K562 (cell line): ENCODE measurements around the gene RNF214. TPM values are rescaled to one million over a fixed set of nuclear protein-coding genes. Genes with fewer than 3 reads are reported as not detected.

Source experiments
- ATF7 ChIP-seq: fragments of 450-650 bp; IDR thresholded peaks from 2 replicates; pipeline ENCODE4 v1.7.1; 2014; ENCODE audit warnings: mild to moderate bottlenecking, moderate library complexity
- HMG20B ChIP-seq: fragments of 250-450 bp; sonication (Bioruptor Pico); IDR thresholded peaks from 2 replicates; pipeline ENCODE4 v1.5.0; 2021; ENCODE audit warnings: mild to moderate bottlenecking
- ILK ChIP-seq: fragments of 450-650 bp; IDR thresholded peaks from 2 replicates; pipeline ENCODE4 v1.6.1; 2016; ENCODE audit warnings: missing genetic modification characterization, low read depth, mild to moderate bottlenecking, missing compliant biosample characterization, moderate library complexity, borderline replicate concordance
- KAT7 ChIP-seq: sonication (generic); formaldehyde crosslinking; IDR thresholded peaks from 2 replicates; pipeline ENCODE4 v1.8.0; 2022; ENCODE audit warnings: missing genetic modification reagents, mild to moderate bottlenecking, borderline replicate concordance
- PTBP1 ChIP-seq: fragments of 200-400 bp; formaldehyde crosslinking; IDR thresholded peaks from 2 replicates; pipeline ENCODE4 v1.6.1; 2017; ENCODE audit warnings: low read depth, low read length
- RNF2 ChIP-seq: sonication (generic); IDR thresholded peaks from 2 replicates; pipeline ENCODE4 v1.6.1; 2016
- TAF15 ChIP-seq: fragments of 200-400 bp; formaldehyde crosslinking; IDR thresholded peaks from 2 replicates; pipeline ENCODE4 v1.6.1; 2017; ENCODE audit warnings: mild to moderate bottlenecking, low read depth, low read length, moderate library complexity
- ZKSCAN3 ChIP-seq: fragments of 250-450 bp; sonication (Bioruptor Pico); IDR thresholded peaks from 2 replicates; pipeline ENCODE4 v1.4.0; 2020
- ZNF232 ChIP-seq: sonication (generic); formaldehyde crosslinking; IDR thresholded peaks from 2 replicates; pipeline ENCODE4 v1.8.0; 2022; ENCODE audit warnings: mild to moderate bottlenecking, missing genetic modification reagents
- polyA plus RNA-seq, 8 experiments: library from polyadenylated mRNA; depleted of rRNA in 4 of 8; stranded (reverse) in 5 of 8; unstranded in 3 of 8; fragments of >200 nt; fragmentation: Nextera tagmentation in 2 of 8; fragmentation: Illumina TruSeq in 1 of 8; extraction: Ambion mirVana in 2 of 8; extraction: Trizol in 1 of 8; gene quantifications; 2 replicates each; pipeline versions ENCODE4 v1.2.1 to v1.2.3, GENCODE V29; 2011 to 2014; ENCODE audit warnings: inconsistent platforms in 1 of 8, missing spikeins in 1 of 8
- total RNA-seq, 7 experiments: library from RNA; depleted of rRNA in 6 of 7; stranded (reverse); fragments of >200 nt in 6 of 7; fragmentation: Illumina TruSeq in 2 of 7; extraction: Trizol in 2 of 7; gene quantifications; 2 replicates each; pipeline versions ENCODE4 v1.2.1 to v1.2.3, GENCODE V29; 2011 to 2021; ENCODE audit warnings: low replicate concordance in 1 of 7
- TF ChIP-seq, protein P1 (sequence below): fragments of 450-650 bp; IDR thresholded peaks from 2 replicates; pipeline ENCODE4 v1.7.0; 2016; ENCODE audit warnings: borderline replicate concordance
- TF ChIP-seq, protein P2 (sequence below), 2 experiments: fragments of 450-650 bp; formaldehyde crosslinking in 1 of 2; IDR thresholded peaks; 2 replicates each; pipeline versions ENCODE4 v1.4.0 to v1.6.1; 2014 to 2020; ENCODE audit warnings: mild to moderate bottlenecking in 2 of 2, borderline replicate concordance in 1 of 2, low read depth in 1 of 2
- TF ChIP-seq, protein P3 (sequence below): fragments of 450-650 bp; IDR thresholded peaks from 2 replicates; pipeline ENCODE4 v1.6.1; 2018; ENCODE audit warnings: mild to moderate bottlenecking, low read depth; ENCODE audit not compliant: partially characterized antibody
- TF ChIP-seq, protein P4 (sequence below), 2 experiments: fragments of 450-650 bp; IDR thresholded peaks; 2 replicates each; pipeline ENCODE4 v1.6.1; 2016
- TF ChIP-seq, protein P5 (sequence below): IDR thresholded peaks from 2 replicates; pipeline ENCODE4 v1.6.1; 2014; ENCODE audit warnings: antibody characterized with exemption

RNF214 gene
- total and polyA plus RNA-seq, 9 of the 15 experiments (the other 6 are each of a cell fraction or from before 2014, with no cell fraction given) = 6.6 to 24.8 (median 11.9) TPM

DNA sequence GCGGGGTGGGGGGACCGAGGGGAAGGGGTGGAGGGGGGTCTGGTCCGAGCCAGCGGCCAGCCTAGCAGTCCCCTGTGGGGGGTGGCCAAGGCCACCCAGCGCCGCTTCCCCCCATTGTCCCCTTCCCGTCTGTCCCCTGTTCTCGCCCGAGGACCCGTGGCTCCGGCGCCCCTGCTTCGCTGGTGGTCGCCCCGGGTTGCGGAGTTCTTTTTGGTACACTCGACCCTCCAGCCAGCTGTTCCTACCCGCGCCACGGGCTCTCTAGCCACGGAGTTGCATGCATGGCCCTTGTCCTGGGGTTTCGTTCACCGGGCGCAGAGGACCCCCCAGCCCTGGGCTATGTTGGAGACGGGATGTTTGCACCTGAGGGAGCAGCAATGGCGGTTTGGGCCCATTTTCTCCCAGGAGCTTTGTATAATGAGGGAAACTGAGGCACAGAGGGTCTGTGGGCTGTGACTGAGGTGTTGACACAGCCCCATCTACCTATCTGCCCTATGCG, 489 bp downstream of the RNF214 start (continued):
- TF ChIP-seq ILK (tag) = no peak
- no peak for TF ChIP-seq TAF15
- no peak for TF ChIP-seq KAT7 (CRISPR knock-in tag)
- TF ChIP-seq, protein P1, sequence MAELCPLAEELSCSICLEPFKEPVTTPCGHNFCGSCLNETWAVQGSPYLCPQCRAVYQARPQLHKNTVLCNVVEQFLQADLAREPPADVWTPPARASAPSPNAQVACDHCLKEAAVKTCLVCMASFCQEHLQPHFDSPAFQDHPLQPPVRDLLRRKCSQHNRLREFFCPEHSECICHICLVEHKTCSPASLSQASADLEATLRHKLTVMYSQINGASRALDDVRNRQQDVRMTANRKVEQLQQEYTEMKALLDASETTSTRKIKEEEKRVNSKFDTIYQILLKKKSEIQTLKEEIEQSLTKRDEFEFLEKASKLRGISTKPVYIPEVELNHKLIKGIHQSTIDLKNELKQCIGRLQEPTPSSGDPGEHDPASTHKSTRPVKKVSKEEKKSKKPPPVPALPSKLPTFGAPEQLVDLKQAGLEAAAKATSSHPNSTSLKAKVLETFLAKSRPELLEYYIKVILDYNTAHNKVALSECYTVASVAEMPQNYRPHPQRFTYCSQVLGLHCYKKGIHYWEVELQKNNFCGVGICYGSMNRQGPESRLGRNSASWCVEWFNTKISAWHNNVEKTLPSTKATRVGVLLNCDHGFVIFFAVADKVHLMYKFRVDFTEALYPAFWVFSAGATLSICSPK = no peak
- TF ChIP-seq, protein P2, sequence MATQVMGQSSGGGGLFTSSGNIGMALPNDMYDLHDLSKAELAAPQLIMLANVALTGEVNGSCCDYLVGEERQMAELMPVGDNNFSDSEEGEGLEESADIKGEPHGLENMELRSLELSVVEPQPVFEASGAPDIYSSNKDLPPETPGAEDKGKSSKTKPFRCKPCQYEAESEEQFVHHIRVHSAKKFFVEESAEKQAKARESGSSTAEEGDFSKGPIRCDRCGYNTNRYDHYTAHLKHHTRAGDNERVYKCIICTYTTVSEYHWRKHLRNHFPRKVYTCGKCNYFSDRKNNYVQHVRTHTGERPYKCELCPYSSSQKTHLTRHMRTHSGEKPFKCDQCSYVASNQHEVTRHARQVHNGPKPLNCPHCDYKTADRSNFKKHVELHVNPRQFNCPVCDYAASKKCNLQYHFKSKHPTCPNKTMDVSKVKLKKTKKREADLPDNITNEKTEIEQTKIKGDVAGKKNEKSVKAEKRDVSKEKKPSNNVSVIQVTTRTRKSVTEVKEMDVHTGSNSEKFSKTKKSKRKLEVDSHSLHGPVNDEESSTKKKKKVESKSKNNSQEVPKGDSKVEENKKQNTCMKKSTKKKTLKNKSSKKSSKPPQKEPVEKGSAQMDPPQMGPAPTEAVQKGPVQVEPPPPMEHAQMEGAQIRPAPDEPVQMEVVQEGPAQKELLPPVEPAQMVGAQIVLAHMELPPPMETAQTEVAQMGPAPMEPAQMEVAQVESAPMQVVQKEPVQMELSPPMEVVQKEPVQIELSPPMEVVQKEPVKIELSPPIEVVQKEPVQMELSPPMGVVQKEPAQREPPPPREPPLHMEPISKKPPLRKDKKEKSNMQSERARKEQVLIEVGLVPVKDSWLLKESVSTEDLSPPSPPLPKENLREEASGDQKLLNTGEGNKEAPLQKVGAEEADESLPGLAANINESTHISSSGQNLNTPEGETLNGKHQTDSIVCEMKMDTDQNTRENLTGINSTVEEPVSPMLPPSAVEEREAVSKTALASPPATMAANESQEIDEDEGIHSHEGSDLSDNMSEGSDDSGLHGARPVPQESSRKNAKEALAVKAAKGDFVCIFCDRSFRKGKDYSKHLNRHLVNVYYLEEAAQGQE (IDR thresholded peaks at IDR 0.05; ENCODE audit: borderline replicate concordance) = no peak
- TF ChIP-seq, protein P2 (CRISPR knock-in tag; IDR thresholded peaks at IDR 0.05; ENCODE audit: low read depth) = 0 out of 2 replicates have a peak, but pooled peaks have one; percentile 41
- TF ChIP-seq ATF7 = no peak
- TF ChIP-seq, protein P3, sequence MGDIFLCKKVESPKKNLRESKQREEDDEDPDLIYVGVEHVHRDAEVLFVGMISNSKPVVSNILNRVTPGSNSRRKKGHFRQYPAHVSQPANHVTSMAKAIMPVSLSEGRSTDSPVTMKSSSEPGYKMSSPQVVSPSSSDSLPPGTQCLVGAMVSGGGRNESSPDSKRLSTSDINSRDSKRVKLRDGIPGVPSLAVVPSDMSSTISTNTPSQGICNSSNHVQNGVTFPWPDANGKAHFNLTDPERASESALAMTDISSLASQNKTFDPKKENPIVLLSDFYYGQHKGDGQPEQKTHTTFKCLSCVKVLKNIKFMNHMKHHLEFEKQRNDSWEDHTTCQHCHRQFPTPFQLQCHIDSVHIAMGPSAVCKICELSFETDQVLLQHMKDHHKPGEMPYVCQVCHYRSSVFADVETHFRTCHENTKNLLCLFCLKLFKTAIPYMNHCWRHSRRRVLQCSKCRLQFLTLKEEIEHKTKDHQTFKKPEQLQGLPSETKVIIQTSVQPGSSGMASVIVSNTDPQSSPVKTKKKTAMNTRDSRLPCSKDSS = no peak
- no peak for TF ChIP-seq ZKSCAN3
- no peak for TF ChIP-seq PTBP1
- TF ChIP-seq, protein P4, sequence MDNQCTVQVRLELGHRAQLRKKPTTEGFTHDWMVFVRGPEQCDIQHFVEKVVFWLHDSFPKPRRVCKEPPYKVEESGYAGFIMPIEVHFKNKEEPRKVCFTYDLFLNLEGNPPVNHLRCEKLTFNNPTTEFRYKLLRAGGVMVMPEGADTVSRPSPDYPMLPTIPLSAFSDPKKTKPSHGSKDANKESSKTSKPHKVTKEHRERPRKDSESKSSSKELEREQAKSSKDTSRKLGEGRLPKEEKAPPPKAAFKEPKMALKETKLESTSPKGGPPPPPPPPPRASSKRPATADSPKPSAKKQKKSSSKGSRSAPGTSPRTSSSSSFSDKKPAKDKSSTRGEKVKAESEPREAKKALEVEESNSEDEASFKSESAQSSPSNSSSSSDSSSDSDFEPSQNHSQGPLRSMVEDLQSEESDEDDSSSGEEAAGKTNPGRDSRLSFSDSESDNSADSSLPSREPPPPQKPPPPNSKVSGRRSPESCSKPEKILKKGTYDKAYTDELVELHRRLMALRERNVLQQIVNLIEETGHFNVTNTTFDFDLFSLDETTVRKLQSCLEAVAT (IDR thresholded peaks at IDR 0.05) = no peak
- no peak for TF ChIP-seq HMG20B (CRISPR knock-in tag)
- TF ChIP-seq, protein P5, sequence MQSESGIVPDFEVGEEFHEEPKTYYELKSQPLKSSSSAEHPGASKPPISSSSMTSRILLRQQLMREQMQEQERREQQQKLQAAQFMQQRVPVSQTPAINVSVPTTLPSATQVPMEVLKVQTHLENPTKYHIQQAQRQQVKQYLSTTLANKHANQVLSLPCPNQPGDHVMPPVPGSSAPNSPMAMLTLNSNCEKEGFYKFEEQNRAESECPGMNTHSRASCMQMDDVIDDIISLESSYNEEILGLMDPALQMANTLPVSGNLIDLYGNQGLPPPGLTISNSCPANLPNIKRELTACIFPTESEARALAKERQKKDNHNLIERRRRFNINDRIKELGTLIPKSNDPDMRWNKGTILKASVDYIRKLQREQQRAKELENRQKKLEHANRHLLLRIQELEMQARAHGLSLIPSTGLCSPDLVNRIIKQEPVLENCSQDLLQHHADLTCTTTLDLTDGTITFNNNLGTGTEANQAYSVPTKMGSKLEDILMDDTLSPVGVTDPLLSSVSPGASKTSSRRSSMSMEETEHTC = no peak
- TF ChIP-seq RNF2 = no peak
- no peak for TF ChIP-seq ZNF232 (CRISPR knock-in tag)
